H1 (cell line): ENCODE measurements around the gene PDE6D. TPM values are rescaled to one million over a fixed set of nuclear protein-coding genes. Genes with fewer than 3 reads are reported as not detected.
A peak's percentile ranks its signal among the peaks of the same experiment; 100 is the strongest.

ENCODE experiments used
- CTCF ChIA-PET: fragments of 300-600 bp; sonication (Branson Sonifier 250); formaldehyde crosslinking; loops from one replicate; lab custom pipeline; 2021; ENCODE audit not compliant: partially characterized antibody; lab: Charles Lee
- POLR2A ChIA-PET: fragments of 300-600 bp; sonication (Branson Sonifier 250); formaldehyde crosslinking; loops from one replicate; lab custom pipeline; 2021; ENCODE audit warnings: inconsistent platforms; ENCODE audit not compliant: partially characterized antibody; lab: Charles Lee
- DNase-seq, 2 experiments: peaks; one replicate each; pipeline versions ENCODE4 v3.0.0 to v3.0.0-alpha.2; 2010 to 2022; ENCODE audit warnings: low spot score in 2 of 2, low read depth in 1 of 2, mixed read lengths in 1 of 2
- FAIRE-seq: peaks from 2 replicates; lab custom pipeline; 2011; peaks lifted over from hg19 to GRCh38; lab: Jason Lieb, UNC
- H2AFZ ChIP-seq: 2 replicates; pipeline ENCODE4 v1.8.1; 2012; ENCODE audit warnings: low read length, inconsistent platforms
- H2AK5ac ChIP-seq: 2 replicates; pipeline ENCODE4 v1.6.1; 2013; ENCODE audit warnings: low read depth, low read length
- H2BK120ac ChIP-seq: replicated peaks from 2 replicates; pipeline ENCODE3; 2013; ENCODE audit warnings: low read depth, low read length, inconsistent platforms
- H2BK12ac ChIP-seq: 2 replicates; pipeline ENCODE4 v1.6.1; 2013; ENCODE audit warnings: low read depth, low read length
- H2BK15ac ChIP-seq: 2 replicates; pipeline ENCODE4 v1.6.1; 2013; ENCODE audit warnings: low read length
- H2BK20ac ChIP-seq: 2 replicates; pipeline ENCODE4 v1.6.1; 2013; ENCODE audit warnings: low read length
- H2BK5ac ChIP-seq: 2 replicates; pipeline ENCODE4 v1.6.1; 2013; ENCODE audit warnings: low read depth, low read length
- H3K14ac ChIP-seq: 2 replicates; pipeline ENCODE4 v1.6.1; 2013; ENCODE audit warnings: inconsistent platforms; ENCODE audit not compliant: insufficient read length
- H3K18ac ChIP-seq: 2 replicates; pipeline ENCODE4 v1.6.1; 2013; ENCODE audit warnings: low read length; ENCODE audit errors: extremely low read depth
- H3K23ac ChIP-seq: 2 replicates; pipeline ENCODE4 v1.6.1; 2013; ENCODE audit warnings: inconsistent platforms; ENCODE audit not compliant: insufficient read length
- H3K23me2 ChIP-seq: 2 replicates; pipeline ENCODE4 v1.6.1; 2013; ENCODE audit warnings: low read depth, low read length
- H3K27ac ChIP-seq: 2 replicates; pipeline ENCODE4 v1.6.1; 2011; ENCODE audit warnings: low read depth, low read length, inconsistent platforms
- H3K27me3 ChIP-seq, 4 experiments: replicated peaks in 1 of 4; 1 replicate in 1 of 4; 2 replicates in 3 of 4; pipeline versions ENCODE4 v1.6.1 to v1.8.1; 2011 to 2013; ENCODE audit warnings: low read length in 3 of 4, mild to moderate bottlenecking in 3 of 4, inconsistent platforms in 2 of 4, mixed read lengths in 2 of 4, moderate library complexity in 1 of 4; ENCODE audit not compliant: control insufficient read depth in 3 of 4, insufficient read depth in 3 of 4; ENCODE audit errors: extremely low read depth in 1 of 4
- H3K36me3 ChIP-seq, 4 experiments: 2 replicates each; pipeline versions ENCODE4 v1.6.1 to v1.8.1; 2011 to 2013; ENCODE audit warnings: mild to moderate bottlenecking in 4 of 4, low read length in 3 of 4, moderate library complexity in 2 of 4, control low read depth in 1 of 4, inconsistent platforms in 1 of 4; ENCODE audit not compliant: insufficient read depth in 4 of 4, control insufficient read depth in 2 of 4
- H3K4ac ChIP-seq: replicated peaks from 2 replicates; pipeline ENCODE3; 2013; ENCODE audit warnings: low read length, low read depth, mixed read lengths, inconsistent platforms; ENCODE audit not compliant: insufficient read length
- H3K4me1 ChIP-seq, 4 experiments: replicated peaks in 1 of 4; 1 replicate in 1 of 4; 2 replicates in 3 of 4; pipeline versions ENCODE4 v1.6.1 to v1.8.1; 2011 to 2013; ENCODE audit warnings: low read length in 3 of 4, inconsistent platforms in 2 of 4, mixed read lengths in 1 of 4; ENCODE audit not compliant: insufficient read depth in 4 of 4, control insufficient read depth in 3 of 4
- H3K4me2 ChIP-seq, 2 experiments: 2 replicates each; pipeline versions ENCODE4 v1.6.1 to v1.8.1; 2011 to 2013; ENCODE audit warnings: low read depth in 2 of 2, low read length in 2 of 2, control low read depth in 1 of 2, inconsistent platforms in 1 of 2, mild to moderate bottlenecking in 1 of 2; ENCODE audit not compliant: insufficient read depth in 1 of 2
- H3K4me3 ChIP-seq, 4 experiments: fragments of 200-600, 300-600 bp in 1 of 4; sonication (generic), shearing (Covaris generic), sonication (Bioruptor Twin) in 1 of 4; 2 replicates each; pipeline versions ENCODE4 v1.5.1 to v1.8.1; 2011 to 2016; ENCODE audit warnings: low read length in 4 of 4, low read depth in 3 of 4, control low read depth in 2 of 4, inconsistent platforms in 2 of 4, mild to moderate bottlenecking in 2 of 4, mixed read lengths in 1 of 4, moderate library complexity in 1 of 4; ENCODE audit not compliant: insufficient read depth in 2 of 4; ENCODE audit errors: extremely low read depth in 1 of 4
- H3K56ac ChIP-seq: replicated peaks from 2 replicates; pipeline ENCODE3; 2013; ENCODE audit warnings: low read depth, mild to moderate bottlenecking, mixed read lengths, low read length, inconsistent platforms; ENCODE audit not compliant: insufficient read length
- H3K79me1 ChIP-seq: 2 replicates; pipeline ENCODE4 v1.6.1; 2013; ENCODE audit warnings: low read depth, low read length, control low read depth
- H3K79me2 ChIP-seq, 2 experiments: 2 replicates each; pipeline versions ENCODE4 v1.6.1 to v1.8.1; 2012 to 2013; ENCODE audit warnings: low read length in 2 of 2, mild to moderate bottlenecking in 2 of 2, inconsistent platforms in 1 of 2; ENCODE audit not compliant: insufficient read depth in 2 of 2, control insufficient read depth in 1 of 2
- H3K9ac ChIP-seq, 4 experiments: replicated peaks in 1 of 4; 1 replicate in 1 of 4; 2 replicates in 3 of 4; pipeline versions ENCODE4 v1.6.1 to v1.8.1; 2011 to 2013; ENCODE audit warnings: low read depth in 3 of 4, low read length in 3 of 4, control low read depth in 2 of 4, mild to moderate bottlenecking in 2 of 4, moderate library complexity in 2 of 4, inconsistent platforms in 1 of 4; ENCODE audit errors: extremely low read depth in 1 of 4
- H3K9me3 ChIP-seq, 2 experiments: 2 replicates each; pipeline versions ENCODE4 v1.6.1 to v1.8.1; 2012 to 2013; ENCODE audit warnings: mild to moderate bottlenecking in 2 of 2, moderate library complexity in 2 of 2, control low read depth in 1 of 2, inconsistent platforms in 1 of 2, low read depth in 1 of 2, low read length in 1 of 2, mixed read lengths in 1 of 2; ENCODE audit not compliant: insufficient read depth in 2 of 2
- H4K20me1 ChIP-seq, 2 experiments: replicated peaks in 1 of 2; 2 replicates each; pipeline versions ENCODE3 to v1.8.1; 2011 to 2013; ENCODE audit warnings: inconsistent platforms in 2 of 2, low read length in 2 of 2, mild to moderate bottlenecking in 1 of 2; ENCODE audit not compliant: insufficient read depth in 2 of 2, control insufficient read depth in 1 of 2
- H4K5ac ChIP-seq: 2 replicates; pipeline ENCODE4 v1.6.1; 2013; ENCODE audit warnings: low read length, low read depth, mixed read lengths, inconsistent platforms; ENCODE audit not compliant: insufficient read length
- H4K8ac ChIP-seq: 2 replicates; pipeline ENCODE4 v1.8.0; 2013; ENCODE audit warnings: mild to moderate bottlenecking, moderate library complexity, low read length, inconsistent platforms; ENCODE audit not compliant: insufficient read depth; ENCODE audit errors: extremely low read depth
- H4K91ac ChIP-seq: replicated peaks from 2 replicates; pipeline ENCODE3; 2013; ENCODE audit warnings: low read length, mixed read lengths, inconsistent platforms; ENCODE audit not compliant: insufficient read length
- BCL11A ChIP-seq, 2 experiments: IDR thresholded peaks; one replicate each; pipeline ENCODE4 v1.6.1; 2011; ENCODE audit warnings: low read depth in 2 of 2, low read length in 2 of 2, mild to moderate bottlenecking in 2 of 2
- BRCA1 ChIP-seq: IDR thresholded peaks from 2 replicates; pipeline ENCODE4 v1.6.1; 2012; ENCODE audit warnings: low read depth, low read length, improper control_type of control experiment
- CBX5 ChIP-seq: fragments of 300-800, 300-1000 bp; sonication (generic); IDR thresholded peaks from 2 replicates; pipeline ENCODE4 v1.7.1; 2016; ENCODE audit warnings: antibody characterized with exemption, low read length, low read depth
- CTCF ChIP-seq, 3 experiments: IDR thresholded peaks; 1 replicate in 2 of 3; 2 replicates in 1 of 3; pipeline versions ENCODE4 v1.5.1 to v1.6.1; 2011; ENCODE audit warnings: low read length in 3 of 3, mild to moderate bottlenecking in 3 of 3, inconsistent platforms in 2 of 3, low read depth in 1 of 3, moderate library complexity in 1 of 3; ENCODE audit not compliant: insufficient read depth in 1 of 3; ENCODE audit errors: control extremely low read depth in 1 of 3
- EZH2 ChIP-seq: fragments of 200-600 bp; sonication (generic); IDR thresholded peaks from 2 replicates; pipeline ENCODE4 v1.7.1; 2012; ENCODE audit warnings: low read depth, mild to moderate bottlenecking, moderate library complexity, low read length, inconsistent platforms; ENCODE audit not compliant: severe bottlenecking
- FOSL1 ChIP-seq: IDR thresholded peaks from 2 replicates; pipeline ENCODE4 v1.6.1; 2011; ENCODE audit warnings: mild to moderate bottlenecking, low read depth, low read length, moderate library complexity; ENCODE audit not compliant: insufficient read depth
- HDAC6 ChIP-seq: IDR thresholded peaks from one replicate; pipeline ENCODE4 v1.7.1; 2012; ENCODE audit warnings: low read depth, mild to moderate bottlenecking, inconsistent platforms, low read length, moderate library complexity
- JUND ChIP-seq: IDR thresholded peaks from 2 replicates; pipeline ENCODE4 v1.6.1; 2011; ENCODE audit warnings: mild to moderate bottlenecking, improper control_type of control experiment, low read length
- SP4 ChIP-seq: IDR thresholded peaks from 2 replicates; pipeline ENCODE4 v1.6.1; 2012; ENCODE audit warnings: low read length, inconsistent platforms
- TBP ChIP-seq: IDR thresholded peaks from 2 replicates; pipeline ENCODE4 v1.6.1; 2011; ENCODE audit warnings: low read depth, low read length, improper control_type of control experiment
- ZNF274 ChIP-seq: IDR thresholded peaks from 2 replicates; pipeline ENCODE4 v1.7.0; 2012; ENCODE audit warnings: low read length, borderline replicate concordance; ENCODE audit errors: extremely low read depth
- WGBS, 2 experiments: shearing (Covaris generic) in 1 of 2; methylation state at CpG; one replicate each; pipeline versions ENCODE4 v1.1.6 to v1.1.7; 2013 to 2015; ENCODE audit warnings: low lambda C conversion rate in 2 of 2, mixed read lengths in 2 of 2, inconsistent platforms in 1 of 2, low coverage in 1 of 2, missing lambda C conversion rate in 1 of 2; ENCODE audit not compliant: insufficient replicate concordance in 2 of 2, insufficient coverage in 1 of 2, insufficient read length in 1 of 2; ENCODE audit errors: extremely low coverage in 1 of 2, missing lambda C conversion rate in 1 of 2; 5-methylcytosine and 5-hydroxymethylcytosine counted together
- polyA plus RNA-seq, 7 experiments: library from polyadenylated mRNA; depleted of rRNA in 3 of 7; stranded (reverse) in 5 of 7; unstranded in 2 of 7; fragments of >200 nt in 5 of 7; fragments of 200-250 nt in 2 of 7; gene quantifications; 1 replicate in 5 of 7; 2 replicates in 1 of 7; 4 replicates in 1 of 7; pipeline versions ENCODE4 v1.2.1 to v1.2.3, GENCODE V29; 2011 to 2013; ENCODE audit warnings: missing spikeins in 2 of 7, mixed read lengths in 2 of 7
- total RNA-seq: library from RNA; stranded (reverse); fragmentation: NEBNext Ultra II Directional; extraction: Animal tissue kit (Norgen Biotek cat#: 25700); gene quantifications from 2 replicates; pipeline ENCODE4 v1.2.1, GENCODE V29; 2021

The PDE6D gene
- total and polyA plus RNA-seq, 2 of the 8 experiments (the other 6 are each of a cell fraction or from before 2014, with no cell fraction given): 33.7 to 63.9 TPM

DNA sequence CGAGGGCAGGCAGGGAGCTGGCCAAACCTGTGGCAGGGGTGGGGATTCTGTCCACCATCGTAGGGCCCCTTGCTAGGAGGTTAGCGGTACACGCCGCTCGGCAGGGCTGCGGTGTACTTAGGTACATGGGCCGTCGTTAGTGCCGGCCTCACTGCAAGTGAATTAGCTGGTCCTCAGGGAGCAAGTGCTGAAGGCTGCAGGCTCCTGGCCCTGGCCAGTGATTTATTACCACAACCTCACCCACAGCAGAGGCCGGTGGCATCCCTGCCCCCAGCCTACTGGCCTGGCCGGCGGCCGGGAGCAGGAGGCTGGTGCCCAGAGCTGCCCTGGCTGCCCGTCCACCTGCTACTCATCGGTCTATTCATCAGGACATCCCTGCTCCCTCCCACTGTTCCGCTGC lies 92.4 kb downstream of the PDE6D start:
- Histone ChIP-seq H2BK120ac (no peak overlapping the region), H3K56ac (no peak overlapping the region), H2AFZ (no peak overlapping the region), H3K18ac (peak overlapping the region; percentile 19; the same call in 1 of the 2 replicates), H3K4me2 (no peak overlapping the region), H3K27me3 (no peaks in the 10 kb centered on the region), H4K8ac (peak overlapping the region; percentile 23; the same call in 1 of the 2 replicates), H3K4ac (no peak overlapping the region), H3K36me3 (no peaks in the 10 kb centered on the region), H3K79me2 (no peaks in the 10 kb centered on the region), H2AK5ac (peak overlapping the region; percentile 89; the same call in 1 of the 2 replicates), H3K9me3 (no peaks in the 10 kb centered on the region)
- FAIRE-seq: no peak
- POLR2A ChIA-PET: interaction anchor here (1.5 to 27.8 kb wide), 7 partner anchors 8 to 76 kb away, joined by 3 to 1080 read pairs (median 21); partner anchors contain the start of gene PTMA
- no peak for TF ChIP-seq BRCA1
- no peak for TF ChIP-seq EZH2
- TF ChIP-seq FOSL1: no peak
- no peak for TF ChIP-seq BCL11A (IDR thresholded peaks at IDR 0.05; ENCODE audit: low read depth in 2 of 2, low read length in 2 of 2)
- no peak for TF ChIP-seq TBP
- TF ChIP-seq CTCF (IDR thresholded peaks at IDR 0.05; ENCODE audit: control extremely low read depth in 1 of 3, insufficient read depth in 1 of 3, low read depth in 1 of 3, low read length in 3 of 3): no peak
- no peak for TF ChIP-seq HDAC6
- no peak for TF ChIP-seq ZNF274
- no peak for TF ChIP-seq SP4
- no peak for TF ChIP-seq CBX5
- TF ChIP-seq JUND: no peak
- TF ChIP-seq, all 59 proteins: peak for 0
- no peak overlapping the region for H4K5ac ChIP-seq
- peaks cover 0 to 1% of the 10 kb centered on the region in 2 experiments for H4K20me1 ChIP-seq
- no peak overlapping the region for H3K23ac ChIP-seq
- H3K4me1 ChIP-seq: peaks cover 4 to 39% (median 19%) of the 10 kb centered on the region in 4 experiments
- H2BK5ac ChIP-seq: peak overlapping the region; percentile 7; the same call in 1 of the 2 replicates
- no peak overlapping the region for H3K9ac ChIP-seq
- CTCF ChIA-PET: interaction anchor here (0.6 to 31.4 kb wide), 5 partner anchors 12 to 53 kb away, joined by 3 to 555 read pairs (median 135); no protein-coding TSS in a partner anchor
- H3K23me2 ChIP-seq: no peaks in the 10 kb centered on the region; the same call in 1 of the 2 replicates
- no peak overlapping the region for H3K27ac ChIP-seq
- H3K4me3 ChIP-seq: no peak overlapping the region
- H3K14ac ChIP-seq: no peak overlapping the region
- H2BK20ac ChIP-seq: no peak overlapping the region
- H2BK12ac ChIP-seq: no peak overlapping the region
- H3K79me1 ChIP-seq: no peaks in the 10 kb centered on the region
- WGBS, 2 experiments: 95% methylated on average over 15 of the region's 17 CpGs; no CpG with 5 or more reads in 1 of the 2 experiments
- peak overlapping the region; percentile 17 for H4K91ac ChIP-seq
- H2BK15ac ChIP-seq: 0 out of 2 replicates have a peak overlapping the region, but pooled peaks have one; percentile 89
- no peak for DNase-seq
